Neuronal stem cell (in vitro differentiated cells): ENCODE data around the gene PLCB2.

Experiments
- DNase-seq: peaks from one replicate; pipeline ENCODE4 v3.0.0-alpha.2; 2013; ENCODE audit warnings: low spot score
- H2AFZ ChIP-seq: one replicate; pipeline ENCODE4 v1.6.1; 2013; ENCODE audit warnings: mild to moderate bottlenecking, low read length, inconsistent platforms
- H2AK5ac ChIP-seq: 2 replicates; pipeline ENCODE4 v1.6.1; 2013; ENCODE audit warnings: low read depth, mild to moderate bottlenecking, inconsistent platforms, low read length, moderate library complexity, mixed read lengths
- H2BK120ac ChIP-seq: 2 replicates; pipeline ENCODE4 v1.6.1; 2013; ENCODE audit warnings: low read depth, mild to moderate bottlenecking, inconsistent platforms, low read length, moderate library complexity, mixed read lengths
- H2BK12ac ChIP-seq: one replicate; pipeline ENCODE4 v1.6.1; 2013; ENCODE audit warnings: low read length, inconsistent platforms
- H2BK15ac ChIP-seq: 2 replicates; pipeline ENCODE4 v1.6.1; 2013; ENCODE audit warnings: mild to moderate bottlenecking, low read length, inconsistent platforms, mixed read lengths
- H2BK5ac ChIP-seq: one replicate; pipeline ENCODE4 v1.6.1; 2013; ENCODE audit warnings: inconsistent platforms, mild to moderate bottlenecking, low read length, moderate library complexity
- H3K14ac ChIP-seq: one replicate; pipeline ENCODE4 v1.6.1; 2013; ENCODE audit warnings: low read length, inconsistent platforms
- H3K18ac ChIP-seq: 2 replicates; pipeline ENCODE4 v1.6.1; 2013; ENCODE audit warnings: low read length, inconsistent platforms
- H3K23ac ChIP-seq: 2 replicates; pipeline ENCODE4 v1.6.1; 2013; ENCODE audit warnings: low read depth, mild to moderate bottlenecking, mixed read lengths, low read length, inconsistent platforms; ENCODE audit not compliant: poor library complexity
- H3K27ac ChIP-seq: replicated peaks from 3 replicates; pipeline ENCODE4 v1.5.1; 2013; ENCODE audit warnings: low read length, inconsistent platforms
- H3K27me3 ChIP-seq, 3 experiments: 2 replicates each; pipeline ENCODE4 v1.6.1; 2013; ENCODE audit warnings: low read length in 3 of 3, mild to moderate bottlenecking in 2 of 3, inconsistent platforms in 1 of 3, low read depth in 1 of 3, mixed read lengths in 1 of 3, moderate library complexity in 1 of 3; ENCODE audit not compliant: control insufficient read depth in 3 of 3, insufficient read depth in 3 of 3
- H3K36me3 ChIP-seq, 2 donors: replicated peaks in 1 of 2; 2 replicates each; pipeline ENCODE4 v1.6.1; 2013; ENCODE audit warnings: low read length in 2 of 2; ENCODE audit not compliant: control insufficient read depth in 2 of 2, insufficient read depth in 2 of 2
- H3K4ac ChIP-seq: 2 replicates; pipeline ENCODE4 v1.6.1; 2013; ENCODE audit warnings: inconsistent platforms, mild to moderate bottlenecking, low read length, moderate library complexity
- H3K4me1 ChIP-seq, 2 donors: 1 replicate in 1 of 2; 2 replicates in 1 of 2; pipeline ENCODE4 v1.6.1; 2013; ENCODE audit warnings: low read length in 2 of 2, low read depth in 1 of 2; ENCODE audit not compliant: control insufficient read depth in 2 of 2, insufficient read depth in 1 of 2
- H3K4me2 ChIP-seq: one replicate; pipeline ENCODE4 v1.6.1; 2013; ENCODE audit warnings: mild to moderate bottlenecking, low read length, inconsistent platforms; ENCODE audit not compliant: insufficient read depth, poor library complexity, severe bottlenecking
- H3K4me3 ChIP-seq, 2 donors: 2 replicates each; pipeline ENCODE4 v1.5.1; 2013; ENCODE audit warnings: low read length in 2 of 2, mild to moderate bottlenecking in 2 of 2, inconsistent platforms in 1 of 2, moderate library complexity in 1 of 2
- H3K79me1 ChIP-seq: one replicate; pipeline ENCODE4 v1.6.1; 2013; ENCODE audit warnings: low read depth, mild to moderate bottlenecking, inconsistent platforms, low read length, moderate library complexity
- H3K9ac ChIP-seq: one replicate; pipeline ENCODE4 v1.6.1; 2013; ENCODE audit warnings: mild to moderate bottlenecking, low read depth, low read length, inconsistent platforms; ENCODE audit not compliant: poor library complexity
- H3K9me3 ChIP-seq, 2 donors: replicated peaks in 1 of 2; 2 replicates each; pipeline versions ENCODE3 to v1.6.1; 2013; ENCODE audit warnings: low read length in 2 of 2, mild to moderate bottlenecking in 2 of 2, inconsistent platforms in 1 of 2, low read depth in 1 of 2, mixed read lengths in 1 of 2, moderate library complexity in 1 of 2; ENCODE audit not compliant: control insufficient read depth in 2 of 2, insufficient read depth in 1 of 2
- H4K8ac ChIP-seq: one replicate; pipeline ENCODE4 v1.6.1; 2013; ENCODE audit warnings: low read depth, mild to moderate bottlenecking, inconsistent platforms, low read length, moderate library complexity
- H4K91ac ChIP-seq: one replicate; pipeline ENCODE4 v1.6.1; 2013; ENCODE audit warnings: low read length, low read depth, mild to moderate bottlenecking, inconsistent platforms; ENCODE audit not compliant: poor library complexity
- WGBS, 2 donors: extraction: QIAGEN DNeasy Blood & Tissue Kit; methylation state at CpG; one replicate each; pipeline ENCODE4 v1.1.7; 2013; ENCODE audit warnings: missing lambda C conversion rate in 2 of 2, mixed read lengths in 1 of 2; ENCODE audit not compliant: insufficient read length in 2 of 2, insufficient replicate concordance in 1 of 2; ENCODE audit errors: extremely low coverage in 2 of 2; 5-methylcytosine and 5-hydroxymethylcytosine counted together

Gene PLCB2

DNA sequence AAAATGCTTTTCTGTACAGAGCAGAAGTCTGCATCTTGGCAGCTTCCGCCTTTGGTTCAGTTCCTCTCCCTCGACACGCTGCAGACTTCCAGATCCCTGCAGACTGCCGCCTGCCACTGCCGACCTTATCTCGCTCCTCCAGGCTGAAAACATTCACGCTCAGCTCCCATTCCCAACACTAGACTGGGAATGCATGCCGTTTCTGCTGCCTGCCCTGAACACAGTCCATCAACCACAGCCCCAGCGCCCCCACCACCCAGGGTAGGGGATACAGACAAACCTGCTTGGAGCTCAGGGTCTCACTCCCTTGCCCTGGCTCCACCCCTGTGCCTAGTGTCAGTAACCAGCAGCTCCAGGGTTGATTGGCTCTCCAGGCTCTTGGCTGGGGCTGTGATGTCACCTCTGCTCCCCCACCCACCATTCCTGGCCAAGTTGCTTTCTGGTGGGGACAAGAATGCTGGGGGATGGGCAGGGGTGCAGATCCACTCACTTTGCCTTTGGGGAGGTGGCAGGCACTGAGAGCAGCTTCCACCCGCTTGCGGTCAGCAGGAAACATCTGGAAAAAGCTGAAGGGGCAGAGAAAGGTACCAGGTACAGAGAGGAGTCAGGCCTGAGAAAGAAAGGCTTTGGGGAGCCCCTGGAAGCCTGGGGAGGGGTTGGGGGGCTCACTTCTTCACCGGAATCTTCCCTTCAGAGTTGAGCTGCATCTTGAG, 6.1 kb downstream of the PLCB2 start:
- Histone ChIP-seq H3K23ac (no peak overlapping the region), H3K4me1 (peaks cover 5 to 9% of the 10 kb centered on the region in 2 donors), H3K4me2 (no peak overlapping the region), H3K27ac (no peak overlapping the region), H3K36me3 (no peaks in the 10 kb centered on the region), H2BK5ac (no peak overlapping the region), H3K79me1 (no peaks in the 10 kb centered on the region), H4K91ac (no peak overlapping the region), H2BK120ac (no peak overlapping the region), H2BK15ac (no peak overlapping the region), H3K4me3 (no peak overlapping the region), H3K9ac (no peak overlapping the region), H2AK5ac (no peak overlapping the region), H2AFZ (peak overlapping the region; percentile 69), H3K27me3 (no peaks in the 10 kb centered on the region), H3K4ac (no peak overlapping the region), H4K8ac (no peak overlapping the region), H3K14ac (no peak overlapping the region), H3K9me3 (peaks cover 0 to 16% of the 10 kb centered on the region in 2 donors), H3K18ac (peak overlapping the region; percentile 73), H2BK12ac (no peak overlapping the region)
- DNase-seq = no peak
- WGBS, 2 donors = no CpG with 5 or more reads among the region's 12 CpGs

DNA sequence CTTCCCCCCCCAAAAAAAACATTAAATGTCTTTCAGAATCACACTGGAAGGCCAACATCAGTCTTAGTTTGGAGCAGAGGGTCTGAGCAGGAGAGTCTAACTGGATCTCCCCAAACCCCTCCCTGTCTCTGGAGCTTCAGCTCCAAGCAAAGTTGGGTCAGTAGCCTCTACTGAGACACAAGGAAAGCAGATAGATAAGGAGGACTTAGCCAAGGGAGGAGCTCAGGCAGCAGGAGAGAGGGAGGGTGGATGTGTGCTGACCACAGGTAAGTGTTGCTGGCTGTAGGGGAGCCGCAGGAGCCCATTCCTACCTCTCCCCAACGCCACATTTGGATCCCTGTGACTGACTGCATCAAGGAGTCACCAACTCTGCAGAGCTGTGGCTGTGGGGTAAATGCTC, 7.0 kb downstream of the PLCB2 start:
- H3K79me1 ChIP-seq = no peaks in the 10 kb centered on the region
- H3K4me1 ChIP-seq = peaks cover 5% of the 10 kb centered on the region in 2 donors
- no peak overlapping the region for H3K4me3 ChIP-seq
- no peak overlapping the region for H3K23ac ChIP-seq
- H3K4me2 ChIP-seq = no peak overlapping the region
- no peak overlapping the region for H2BK15ac ChIP-seq
- H2BK120ac ChIP-seq = no peak overlapping the region
- no CpG with 5 or more reads among the region's 2 CpGs for WGBS, 2 donors
- H3K4ac ChIP-seq = no peak overlapping the region
- no peak overlapping the region for H3K27ac ChIP-seq
- no peak overlapping the region for H3K14ac ChIP-seq
- H3K9me3 ChIP-seq = peaks cover 0 to 16% of the 10 kb centered on the region in 2 donors
- H3K27me3 ChIP-seq = no peaks in the 10 kb centered on the region
- H3K18ac ChIP-seq = no peak overlapping the region
- no peaks in the 10 kb centered on the region for H3K36me3 ChIP-seq
- DNase-seq = no peak
- no peak overlapping the region for H4K91ac ChIP-seq
- H3K9ac ChIP-seq = no peak overlapping the region
- H2BK5ac ChIP-seq = no peak overlapping the region
- no peak overlapping the region for H4K8ac ChIP-seq
- no peak overlapping the region for H2BK12ac ChIP-seq
- H2AK5ac ChIP-seq = no peak overlapping the region
- H2AFZ ChIP-seq = no peak overlapping the region

DNA sequence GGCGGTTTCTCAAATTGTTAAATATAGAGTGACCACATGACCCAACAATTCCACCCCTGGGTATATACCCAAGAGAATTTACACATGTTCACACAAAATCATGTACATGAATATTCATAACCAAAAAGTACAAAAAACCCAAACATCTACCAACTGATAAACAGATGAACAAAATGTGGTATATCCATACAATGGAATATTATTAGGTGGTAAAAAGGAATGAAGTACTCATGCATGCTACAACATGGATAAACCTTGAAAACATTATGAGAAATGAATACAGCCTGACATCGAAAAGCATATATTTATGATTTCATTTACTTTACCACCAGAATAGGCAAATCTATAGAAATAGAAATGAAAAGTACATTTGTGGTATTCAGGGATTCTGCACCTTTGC, 7.4 kb downstream of the PLCB2 start:
- H3K27me3 ChIP-seq = no peaks in the 10 kb centered on the region
- no peak overlapping the region for H3K4ac ChIP-seq
- no peak overlapping the region for H2AK5ac ChIP-seq
- H3K36me3 ChIP-seq = no peaks in the 10 kb centered on the region
- no peak overlapping the region for H3K27ac ChIP-seq
- no peak overlapping the region for H2BK12ac ChIP-seq
- no peaks in the 10 kb centered on the region for H3K79me1 ChIP-seq
- H3K9ac ChIP-seq = no peak overlapping the region
- DNase-seq = no peak
- no peak overlapping the region for H2BK5ac ChIP-seq
- H3K4me3 ChIP-seq = no peak overlapping the region
- peaks cover 0 to 16% of the 10 kb centered on the region in 2 donors for H3K9me3 ChIP-seq
- no peak overlapping the region for H2BK15ac ChIP-seq
- no peak overlapping the region for H2BK120ac ChIP-seq
- no CpG with 5 or more reads among the region's 2 CpGs for WGBS, 2 donors
- H3K14ac ChIP-seq = no peak overlapping the region
- no peak overlapping the region for H3K18ac ChIP-seq
- H3K4me1 ChIP-seq = peaks cover 7 to 8% of the 10 kb centered on the region in 2 donors
- no peak overlapping the region for H4K91ac ChIP-seq
- H3K23ac ChIP-seq = no peak overlapping the region
- no peak overlapping the region for H4K8ac ChIP-seq
- H2AFZ ChIP-seq = no peak overlapping the region
- H3K4me2 ChIP-seq = no peak overlapping the region

DNA sequence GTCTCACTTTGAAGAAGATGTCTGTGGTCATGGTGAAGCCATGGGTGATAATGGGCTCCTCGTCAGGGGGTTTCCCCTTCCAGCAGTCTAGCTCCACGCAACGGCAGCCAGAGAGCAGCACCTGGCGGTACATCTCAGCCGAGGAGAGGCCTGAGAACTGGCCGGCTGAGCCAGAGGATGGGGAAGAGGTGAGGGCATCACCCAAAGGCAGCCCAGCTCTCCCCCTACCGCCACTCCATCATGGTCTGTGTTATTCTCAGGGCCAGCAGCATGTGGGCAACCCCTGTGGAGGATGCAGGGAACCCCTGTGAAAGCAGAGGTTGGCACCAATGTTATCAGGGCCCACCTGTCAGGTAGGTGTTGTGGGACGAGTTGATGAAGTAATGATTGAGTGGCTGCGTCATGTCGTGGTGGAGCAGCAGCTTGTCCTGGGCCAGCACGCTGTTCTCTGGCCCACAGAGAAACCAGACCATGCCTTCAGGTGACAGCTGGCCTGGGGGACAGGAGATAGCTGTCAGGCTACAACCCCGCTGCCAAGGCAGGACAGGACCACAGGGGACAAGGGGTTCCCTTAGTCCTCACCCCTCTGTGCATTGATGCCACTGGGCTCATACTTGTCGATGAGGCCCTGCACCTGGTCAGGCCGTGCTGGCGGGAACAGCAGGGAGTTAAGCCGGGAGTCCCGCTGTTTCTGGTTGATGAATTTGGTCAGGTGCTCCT, 9.4 kb downstream of the PLCB2 start:
- Histone ChIP-seq H3K4me2 (no peak overlapping the region), H2BK15ac (no peak overlapping the region), H3K23ac (peak overlapping the region; percentile 1), H2BK5ac (peak overlapping the region; percentile 58), H3K36me3 (no peaks in the 10 kb centered on the region), H3K4me3 (peak overlapping the region in 1 of 2 donors; percentile 15), H3K9ac (no peak overlapping the region), H3K14ac (no peak overlapping the region), H4K91ac (no peak overlapping the region), H3K18ac (no peak overlapping the region), H2BK12ac (no peak overlapping the region), H3K79me1 (no peaks in the 10 kb centered on the region), H3K4me1 (peaks cover 17 to 26% of the 10 kb centered on the region in 2 donors), H2BK120ac (no peak overlapping the region), H3K27me3 (no peaks in the 10 kb centered on the region), H3K27ac (no peak overlapping the region), H4K8ac (no peak overlapping the region), H2AK5ac (peak overlapping the region; percentile 54), H2AFZ (no peak overlapping the region), H3K4ac (no peak overlapping the region), H3K9me3 (peaks cover 1 to 16% of the 10 kb centered on the region in 2 donors)
- DNase-seq = no peak
- no CpG with 5 or more reads among the region's 17 CpGs for whole genome bisulfite sequencing, 2 donors
